ENCODE results near the gene ATG7. TPM values are rescaled to one million over a fixed set of nuclear protein-coding genes. Genes with fewer than 3 reads are reported as not detected.
"Not testable (repeated sequence)": the region's sequence is repeated elsewhere in the genome, so short reads cannot be mapped to it uniquely, and the experiment has no call there.

Gene ATG7
- total RNA-seq, 1 donor from 2014 or later: 15.5 TPM

GRCh38 chr3:11250902-11251806 is 21.0 kb upstream of the ATG7 start:
- intact Hi-C loops (cut with DNase I): no loop called here
- no peak for DNase-seq (ENCODE audit: low spot score)

- DNase-seq (ENCODE audit: low spot score): no peak
- intact Hi-C loops (cut with DNase I): no loop called here
Measured at GRCh38 chr3:11251807-11252176, 20.4 kb upstream of the ATG7 start.

- DNase-seq (ENCODE audit: low spot score): no peak
- intact Hi-C loops (cut with DNase I): no loop called here
Measured at GRCh38 chr3:11254876-11255275, 17.3 kb upstream of the ATG7 start.

- DNase-seq (ENCODE audit: low spot score); intact Hi-C loops (cut with DNase I): not testable (repeated sequence)
Measured at GRCh38 chr3:11255537-11255936, 16.7 kb upstream of the ATG7 start.

- intact Hi-C loops (cut with DNase I): no loop called here
- DNase-seq (ENCODE audit: low spot score): no peak
Measured at GRCh38 chr3:11258958-11259357, 13.2 kb upstream of the ATG7 start.

GRCh38 chr3:11260460-11260859 is 11.7 kb upstream of the ATG7 start:
- intact Hi-C loops (cut with DNase I): no loop called here
- DNase-seq (ENCODE audit: low spot score): no peak

- intact Hi-C loops (cut with DNase I): no loop called here
- DNase-seq (ENCODE audit: low spot score): no peak
Measured at GRCh38 chr3:11269007-11269406, 3.2 kb upstream of the ATG7 start.

GRCh38 chr3:11272906-11273574 is 843 bp downstream of the ATG7 start:
- intact Hi-C loops (cut with DNase I): no loop called here

GRCh38 chr3:11273891-11274291 is 1.7 kb downstream of the ATG7 start:
- DNase-seq (ENCODE audit: low spot score): no peak
- intact Hi-C loops (cut with DNase I): no loop called here

More at GRCh38 chr3:11272906-11273574, 843 bp downstream of the ATG7 start:
- DNase-seq (ENCODE audit: low spot score): no peak

GRCh38 chr3:11274566-11275142 is 2.5 kb downstream of the ATG7 start:
- intact Hi-C loops (cut with DNase I): no loop called here
- DNase-seq (ENCODE audit: low spot score): no peak

GRCh38 chr3:11275926-11276325 is 3.7 kb downstream of the ATG7 start:
- intact Hi-C loops (cut with DNase I): no loop called here
- no peak for DNase-seq (ENCODE audit: low spot score)

- no peak for DNase-seq (ENCODE audit: low spot score)
- intact Hi-C loops (cut with DNase I): no loop called here
Measured at GRCh38 chr3:11276901-11277300, 4.7 kb downstream of the ATG7 start.

- intact Hi-C loops (cut with DNase I): no loop called here
- DNase-seq (ENCODE audit: low spot score): no peak
Measured at GRCh38 chr3:11282250-11283138, 10.3 kb downstream of the ATG7 start.

- no peak for DNase-seq (ENCODE audit: low spot score)
- intact Hi-C loops (cut with DNase I): no loop called here
Measured at GRCh38 chr3:11283139-11283475, 10.9 kb downstream of the ATG7 start.

- no peak for DNase-seq (ENCODE audit: low spot score)
- intact Hi-C loops (cut with DNase I): no loop called here
Measured at GRCh38 chr3:11284011-11284410, 11.8 kb downstream of the ATG7 start.

GRCh38 chr3:11285471-11285870 is 13.3 kb downstream of the ATG7 start:
- no peak for DNase-seq (ENCODE audit: low spot score)
- intact Hi-C loops (cut with DNase I): no loop called here

GRCh38 chr3:11287404-11287803 is 15.2 kb downstream of the ATG7 start:
- DNase-seq (ENCODE audit: low spot score): no peak
- intact Hi-C loops (cut with DNase I): no loop called here

GRCh38 chr3:11288021-11288491 is 15.9 kb downstream of the ATG7 start:
- no peak for DNase-seq (ENCODE audit: low spot score)

GRCh38 chr3:11288786-11289637 is 16.8 kb downstream of the ATG7 start:
- intact Hi-C loops (cut with DNase I): no loop called here
- DNase-seq (ENCODE audit: low spot score): no peak

More at GRCh38 chr3:11288021-11288491, 15.9 kb downstream of the ATG7 start:
- intact Hi-C loops (cut with DNase I): no loop called here

All from cardiac septum (tissue), 1 donor.